ENCODE results near the gene SLC7A4.

GRCh38 chr22:21025763-21026755 lies 6.3 kb downstream of the SLC7A4 start:
- TF ChIP-seq CTCF (IDR thresholded peaks at IDR 0.05 in 2 of 3, conservative IDR thresholded peaks at IDR 0.05 in 1 of 3; ENCODE audit: borderline replicate concordance in 1 of 3, insufficient read depth in 1 of 3, low read depth in 2 of 3, low read length in 2 of 3) (no peak), JUND (IDR thresholded peaks at IDR 0.05) (no peak), POLR2A (IDR thresholded peaks at IDR 0.05; ENCODE audit: borderline replicate concordance, extremely low read depth, insufficient read depth, insufficient read length) (no peak), MAX (IDR thresholded peaks at IDR 0.05) (no peak), POLR2AphosphoS5 (IDR thresholded peaks at IDR 0.05; ENCODE audit: low read depth, low read length) (no peak), ZBTB33 (IDR thresholded peaks at IDR 0.05; ENCODE audit: extremely low read depth, insufficient replicate concordance, low read length) (no peak)
